Chondrocyte (in vitro differentiated cells): ENCODE data around the gene TNFRSF8. TPM values are rescaled to one million over a fixed set of nuclear protein-coding genes. Genes with fewer than 3 reads are reported as not detected.

ENCODE experiments used
- DNase-seq: peaks from one replicate; pipeline ENCODE4 v3.0.0; 2021; ENCODE audit warnings: mixed read lengths, low spot score
- H3K27ac Mint-ChIP-seq: one replicate; pipeline ENCODE4 v1.8.0; 2021; ENCODE audit warnings: mild to moderate bottlenecking, moderate library complexity, mixed read lengths; ENCODE audit not compliant: unreplicated experiment
- H3K27me3 Mint-ChIP-seq: 2 replicates; pipeline ENCODE4 v1.8.0; 2021; ENCODE audit warnings: low read depth, mixed read lengths
- H3K36me3 Mint-ChIP-seq: 2 replicates; pipeline ENCODE4 v1.8.0; 2021; ENCODE audit warnings: low read depth, mixed read lengths
- H3K4me1 Mint-ChIP-seq: 2 replicates; pipeline ENCODE4 v1.8.0; 2021; ENCODE audit warnings: low read depth, mild to moderate bottlenecking, mixed read lengths
- H3K4me3 Mint-ChIP-seq: one replicate; pipeline ENCODE4 v1.8.0; 2021; ENCODE audit warnings: mild to moderate bottlenecking, moderate library complexity, mixed read lengths; ENCODE audit not compliant: unreplicated experiment
- H3K9me3 Mint-ChIP-seq: 2 replicates; pipeline ENCODE4 v1.8.0; 2021; ENCODE audit warnings: low read depth, mixed read lengths
- microRNA-seq: library from miRNA; unstranded; fragments of <30 nt; microRNA quantifications from one replicate; pipeline ENCODE4 v1.2.0, GENCODE V29; 2020; ENCODE audit warnings: borderline number of aligned reads
- total RNA-seq: library from RNA; stranded (reverse); gene quantifications from 3 replicates; pipeline ENCODE4 v1.2.1, GENCODE V29; 2021
- TF ChIP-seq, protein P1 (sequence below): fragments of 200-600 bp; sonication (generic); IDR thresholded peaks from 2 replicates; pipeline ENCODE4 v1.5.0; 2021; ENCODE audit warnings: antibody characterized with exemption, mild to moderate bottlenecking, moderate library complexity

The TNFRSF8 gene
- total RNA-seq, 1 donor from 2014 or later: not detected

DNA sequence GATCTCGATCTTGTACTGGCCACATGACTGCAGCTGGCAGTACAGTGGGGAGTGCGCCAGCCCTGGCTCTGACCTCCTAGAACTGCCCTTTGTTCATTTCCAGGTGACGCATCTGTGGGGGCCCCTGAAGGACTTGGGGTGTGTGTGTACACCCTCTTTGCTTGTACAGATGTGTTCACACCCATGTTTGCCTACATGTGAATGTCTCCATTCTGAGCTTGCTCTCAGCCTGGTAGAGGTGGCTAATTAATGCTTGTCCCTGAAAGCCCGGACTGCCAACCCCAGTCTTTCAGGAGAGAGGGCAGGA, 123.5 kb downstream of the TNFRSF8 start:
- peaks cover 33% of the 10 kb centered on the region for H3K27me3 Mint-ChIP-seq
- H3K27ac Mint-ChIP-seq: no peak overlapping the region
- H3K4me1 Mint-ChIP-seq: peaks cover 14% of the 10 kb centered on the region
- H3K4me3 Mint-ChIP-seq: no peak overlapping the region
- H3K36me3 Mint-ChIP-seq: no peaks in the 10 kb centered on the region
- TF ChIP-seq, protein P1, sequence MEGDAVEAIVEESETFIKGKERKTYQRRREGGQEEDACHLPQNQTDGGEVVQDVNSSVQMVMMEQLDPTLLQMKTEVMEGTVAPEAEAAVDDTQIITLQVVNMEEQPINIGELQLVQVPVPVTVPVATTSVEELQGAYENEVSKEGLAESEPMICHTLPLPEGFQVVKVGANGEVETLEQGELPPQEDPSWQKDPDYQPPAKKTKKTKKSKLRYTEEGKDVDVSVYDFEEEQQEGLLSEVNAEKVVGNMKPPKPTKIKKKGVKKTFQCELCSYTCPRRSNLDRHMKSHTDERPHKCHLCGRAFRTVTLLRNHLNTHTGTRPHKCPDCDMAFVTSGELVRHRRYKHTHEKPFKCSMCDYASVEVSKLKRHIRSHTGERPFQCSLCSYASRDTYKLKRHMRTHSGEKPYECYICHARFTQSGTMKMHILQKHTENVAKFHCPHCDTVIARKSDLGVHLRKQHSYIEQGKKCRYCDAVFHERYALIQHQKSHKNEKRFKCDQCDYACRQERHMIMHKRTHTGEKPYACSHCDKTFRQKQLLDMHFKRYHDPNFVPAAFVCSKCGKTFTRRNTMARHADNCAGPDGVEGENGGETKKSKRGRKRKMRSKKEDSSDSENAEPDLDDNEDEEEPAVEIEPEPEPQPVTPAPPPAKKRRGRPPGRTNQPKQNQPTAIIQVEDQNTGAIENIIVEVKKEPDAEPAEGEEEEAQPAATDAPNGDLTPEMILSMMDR: no peak
- no peak for DNase-seq
- no peaks in the 10 kb centered on the region for H3K9me3 Mint-ChIP-seq

DNA sequence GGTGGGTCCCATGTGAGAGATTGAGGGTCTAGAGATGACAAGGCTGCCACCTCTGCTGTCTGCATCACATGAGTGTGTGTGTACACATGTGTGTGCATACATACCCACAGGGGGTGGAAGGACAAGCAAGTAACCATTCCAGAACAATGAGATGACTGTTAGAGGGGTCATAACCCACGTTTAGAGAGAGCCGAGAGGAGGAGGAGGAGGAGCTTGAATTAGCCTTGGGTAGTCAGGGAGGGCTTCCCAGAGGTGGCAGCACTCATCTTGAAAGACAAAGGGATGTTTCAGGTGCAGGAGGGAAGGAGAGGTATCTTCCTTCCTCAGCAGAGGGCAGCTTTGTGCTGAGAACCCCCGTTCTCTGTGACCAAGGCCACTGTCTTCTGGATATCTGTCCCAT, 125.0 kb downstream of the TNFRSF8 start:
- Mint-ChIP-seq H3K36me3 (no peaks in the 10 kb centered on the region), H3K4me3 (no peak overlapping the region), H3K27ac (no peak overlapping the region), H3K27me3 (peaks cover 43% of the 10 kb centered on the region), H3K4me1 (peaks cover 14% of the 10 kb centered on the region), H3K9me3 (no peaks in the 10 kb centered on the region)
- TF ChIP-seq, protein P1: no peak
- DNase-seq: no peak

DNA sequence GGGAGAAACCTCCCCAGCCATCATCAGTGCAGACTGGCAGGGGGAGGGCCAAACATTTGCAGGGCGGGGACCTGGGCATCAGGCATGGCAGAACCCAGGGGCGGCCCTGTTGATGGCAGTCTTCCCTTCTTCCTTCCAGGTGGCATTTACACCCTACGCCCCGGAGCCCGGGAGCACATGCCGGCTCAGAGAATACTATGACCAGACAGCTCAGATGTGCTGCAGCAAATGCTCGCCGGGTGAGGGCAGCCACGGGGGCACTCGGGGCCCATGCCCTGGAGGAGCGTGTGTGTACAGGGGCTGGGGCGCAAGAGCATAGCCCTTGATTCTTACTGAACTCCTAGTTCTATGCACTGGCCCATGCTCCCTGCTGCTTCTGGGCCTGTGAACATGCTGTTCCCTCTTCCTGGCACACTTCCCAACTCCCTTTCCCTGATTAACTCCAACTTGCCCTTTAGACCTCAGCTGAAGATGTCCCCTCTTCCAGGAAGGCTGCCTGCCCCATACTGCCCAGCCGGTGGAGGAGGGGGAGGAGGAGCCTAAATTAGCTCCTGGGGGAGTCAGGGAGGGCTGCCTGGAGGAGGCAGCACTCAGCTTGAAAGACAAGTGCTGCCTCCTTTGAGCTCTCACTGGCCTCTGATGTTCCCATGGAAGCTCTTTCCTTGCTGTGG, 125.7 kb downstream of the TNFRSF8 start:
- TF ChIP-seq, protein P1: no peak
- Mint-ChIP-seq H3K4me3 (no peak overlapping the region), H3K9me3 (no peaks in the 10 kb centered on the region), H3K27me3 (peaks cover 43% of the 10 kb centered on the region), H3K36me3 (no peaks in the 10 kb centered on the region), H3K4me1 (peaks cover 13% of the 10 kb centered on the region), H3K27ac (no peak overlapping the region)
- DNase-seq: no peak

DNA sequence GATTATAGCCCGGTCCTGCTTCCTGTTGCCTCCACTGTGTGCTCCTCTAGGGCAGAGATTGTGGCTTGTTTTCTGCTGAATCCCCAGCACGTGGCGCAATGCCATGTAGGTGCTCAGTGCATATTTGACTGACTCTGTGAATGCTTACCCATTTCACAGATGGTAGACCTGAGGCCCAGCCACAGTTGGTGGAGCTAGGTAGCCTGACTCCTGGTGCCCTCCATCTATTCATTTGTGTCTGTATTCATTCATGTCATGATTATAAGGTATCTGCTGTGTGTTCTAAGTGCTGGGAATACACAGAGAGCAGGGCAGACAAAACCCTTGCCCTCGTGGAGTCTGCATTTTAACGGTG, 126.2 kb downstream of the TNFRSF8 start:
- TF ChIP-seq, protein P1: no peak
- Mint-ChIP-seq H3K27me3 (peaks cover 48% of the 10 kb centered on the region), H3K9me3 (no peaks in the 10 kb centered on the region), H3K27ac (no peak overlapping the region), H3K4me3 (no peak overlapping the region), H3K36me3 (no peaks in the 10 kb centered on the region), H3K4me1 (peaks cover 8% of the 10 kb centered on the region)
- no peak for DNase-seq

DNA sequence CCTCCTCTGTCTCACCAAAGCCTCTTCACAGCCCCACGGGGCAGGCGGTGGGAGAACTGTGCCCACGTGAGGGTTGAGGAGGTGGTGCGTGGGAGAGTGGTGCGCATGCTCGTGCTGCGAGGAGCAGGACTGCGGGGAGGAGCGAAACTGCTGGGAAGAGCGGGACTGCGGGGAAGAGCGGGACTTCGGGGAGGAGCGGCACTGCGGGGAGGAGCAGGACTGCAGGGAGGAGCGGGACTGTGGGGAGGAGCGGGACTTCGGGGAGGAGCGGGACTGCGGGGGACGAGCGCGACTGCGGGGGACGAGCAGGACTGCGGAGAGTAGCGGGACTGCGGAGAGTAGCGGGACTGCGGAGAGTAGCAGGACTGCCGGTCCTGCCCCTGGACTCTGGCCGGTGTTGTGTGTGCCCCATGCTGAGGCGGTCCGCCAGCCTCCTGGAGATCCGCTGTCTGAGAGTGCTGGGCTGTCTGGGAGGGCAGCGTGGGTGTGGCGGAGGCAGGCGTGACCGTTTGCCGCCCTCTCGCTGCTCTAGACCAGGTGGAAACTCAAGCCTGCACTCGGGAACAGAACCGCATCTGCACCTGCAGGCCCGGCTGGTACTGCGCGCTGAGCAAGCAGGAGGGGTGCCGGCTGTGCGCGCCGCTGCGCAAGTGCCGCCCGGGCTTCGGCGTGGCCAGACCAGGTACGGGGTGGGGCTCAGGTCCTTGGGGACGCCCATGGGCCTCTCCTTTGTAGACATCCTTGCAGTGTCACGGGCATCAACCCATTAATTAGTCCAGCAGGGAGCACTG, 128.3 kb downstream of the TNFRSF8 start:
- H3K36me3 Mint-ChIP-seq: no peaks in the 10 kb centered on the region

More for the DNA sequence above, 128.3 kb downstream of the TNFRSF8 start:
- H3K4me1 Mint-ChIP-seq: no peaks in the 10 kb centered on the region
- peaks cover 58% of the 10 kb centered on the region for H3K27me3 Mint-ChIP-seq
- TF ChIP-seq, protein P1: no peak
- no peak for DNase-seq
- H3K9me3 Mint-ChIP-seq: no peaks in the 10 kb centered on the region
- H3K4me3 Mint-ChIP-seq: no peak overlapping the region
- H3K27ac Mint-ChIP-seq: no peak overlapping the region

Small RNA genes within 50 kb of the gene (microRNA-seq; reads per million reads assigned to microRNA genes)
- not detected for gene MIR4632
- not detected for gene MIR6729
- gene MIR7846: not detected

Other genes starting within 250 kb of the TNFRSF8 start
- not detected in 3 replicates for gene NPPA, start 215.5 kb upstream of the TNFRSF8 start, total RNA-seq
- gene NPPB, start 204.4 kb upstream of the TNFRSF8 start, total RNA-seq: not detected in 3 replicates
- 46.3 to 51.4 TPM (median 47.6 TPM) in 3 replicates for gene KIAA2013, start 136.9 kb upstream of the TNFRSF8 start, total RNA-seq
- 344 to 509 TPM (median 477 TPM) in 3 replicates for gene PLOD1, start 128.6 kb upstream of the TNFRSF8 start, total RNA-seq
- 53.1 to 68.8 TPM (median 56.6 TPM) in 3 replicates for gene MFN2, start 82.9 kb upstream of the TNFRSF8 start, total RNA-seq
- 14.5 to 17.8 TPM (median 17.7 TPM) in 3 replicates for gene MIIP, start 43.8 kb upstream of the TNFRSF8 start, total RNA-seq
- 0.22 TPM in 1 of 3 replicates, not detected in the others for gene TNFRSF1B, start 103.7 kb downstream of the TNFRSF8 start, total RNA-seq
- gene VPS13D, start 166.7 kb downstream of the TNFRSF8 start, total RNA-seq: 39.4 to 51.2 TPM (median 40.0 TPM) in 3 replicates